C4-2B (cell line): ENCODE results near the gene TSPAN1.

Experiments
- H3K27ac ChIP-seq: fragments of 450-650 bp; 2 replicates; pipeline ENCODE4 v1.5.1; 2017
- ZFX ChIP-seq: fragments of 450-650 bp; IDR thresholded peaks from 2 replicates; pipeline ENCODE4 v1.6.1; 2017
- TF ChIP-seq, protein P1 (sequence below): fragments of 450-650 bp; conservative IDR thresholded peaks from 2 replicates; pipeline ENCODE4 v1.5.1; 2017; ENCODE audit warnings: mild to moderate bottlenecking

TSPAN1 gene

DNA sequence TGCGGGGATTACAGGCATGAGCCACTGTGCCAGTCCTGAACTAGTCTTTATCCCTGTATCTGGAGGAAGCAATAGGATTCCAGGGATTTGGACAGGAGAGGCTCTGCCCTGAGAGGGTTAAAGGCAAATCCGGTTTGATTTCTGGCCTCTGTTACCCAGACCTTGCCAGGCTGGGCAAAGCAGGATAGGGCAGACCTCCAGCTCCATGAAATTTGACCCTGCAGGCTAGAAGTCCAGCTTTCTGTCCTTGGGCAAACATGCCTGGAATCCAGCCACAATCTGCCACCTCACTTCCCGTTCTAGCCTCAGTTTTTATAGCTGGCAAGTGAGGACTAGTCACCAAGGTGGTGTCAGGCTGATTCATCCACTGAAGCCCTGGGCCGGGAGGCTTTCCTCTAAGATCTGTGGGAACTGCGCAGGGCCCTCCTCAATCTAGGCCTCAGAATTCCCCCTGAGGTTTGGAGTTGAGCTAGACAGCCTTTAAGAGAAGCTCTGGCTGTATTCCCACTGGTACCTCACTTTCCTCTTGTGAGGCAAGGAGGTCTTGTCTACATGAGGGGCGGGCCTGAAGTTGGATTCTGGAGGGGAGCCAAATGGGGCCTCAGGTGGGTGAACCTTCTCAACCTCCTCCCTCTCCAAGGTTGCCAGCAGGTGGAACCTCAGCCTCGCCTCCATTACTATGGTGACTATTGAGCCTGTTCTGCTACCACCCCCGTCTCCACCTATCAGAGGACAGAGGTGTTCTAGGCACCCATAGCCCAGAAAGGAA lies 8.4 kb downstream of the TSPAN1 start:
- TF ChIP-seq ZFX, result peak; percentile 14; the same call in 1 of the 2 replicates
- TF ChIP-seq, protein P1, sequence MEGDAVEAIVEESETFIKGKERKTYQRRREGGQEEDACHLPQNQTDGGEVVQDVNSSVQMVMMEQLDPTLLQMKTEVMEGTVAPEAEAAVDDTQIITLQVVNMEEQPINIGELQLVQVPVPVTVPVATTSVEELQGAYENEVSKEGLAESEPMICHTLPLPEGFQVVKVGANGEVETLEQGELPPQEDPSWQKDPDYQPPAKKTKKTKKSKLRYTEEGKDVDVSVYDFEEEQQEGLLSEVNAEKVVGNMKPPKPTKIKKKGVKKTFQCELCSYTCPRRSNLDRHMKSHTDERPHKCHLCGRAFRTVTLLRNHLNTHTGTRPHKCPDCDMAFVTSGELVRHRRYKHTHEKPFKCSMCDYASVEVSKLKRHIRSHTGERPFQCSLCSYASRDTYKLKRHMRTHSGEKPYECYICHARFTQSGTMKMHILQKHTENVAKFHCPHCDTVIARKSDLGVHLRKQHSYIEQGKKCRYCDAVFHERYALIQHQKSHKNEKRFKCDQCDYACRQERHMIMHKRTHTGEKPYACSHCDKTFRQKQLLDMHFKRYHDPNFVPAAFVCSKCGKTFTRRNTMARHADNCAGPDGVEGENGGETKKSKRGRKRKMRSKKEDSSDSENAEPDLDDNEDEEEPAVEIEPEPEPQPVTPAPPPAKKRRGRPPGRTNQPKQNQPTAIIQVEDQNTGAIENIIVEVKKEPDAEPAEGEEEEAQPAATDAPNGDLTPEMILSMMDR, result no peak
- peak overlapping the region; percentile 93 for H3K27ac ChIP-seq

DNA sequence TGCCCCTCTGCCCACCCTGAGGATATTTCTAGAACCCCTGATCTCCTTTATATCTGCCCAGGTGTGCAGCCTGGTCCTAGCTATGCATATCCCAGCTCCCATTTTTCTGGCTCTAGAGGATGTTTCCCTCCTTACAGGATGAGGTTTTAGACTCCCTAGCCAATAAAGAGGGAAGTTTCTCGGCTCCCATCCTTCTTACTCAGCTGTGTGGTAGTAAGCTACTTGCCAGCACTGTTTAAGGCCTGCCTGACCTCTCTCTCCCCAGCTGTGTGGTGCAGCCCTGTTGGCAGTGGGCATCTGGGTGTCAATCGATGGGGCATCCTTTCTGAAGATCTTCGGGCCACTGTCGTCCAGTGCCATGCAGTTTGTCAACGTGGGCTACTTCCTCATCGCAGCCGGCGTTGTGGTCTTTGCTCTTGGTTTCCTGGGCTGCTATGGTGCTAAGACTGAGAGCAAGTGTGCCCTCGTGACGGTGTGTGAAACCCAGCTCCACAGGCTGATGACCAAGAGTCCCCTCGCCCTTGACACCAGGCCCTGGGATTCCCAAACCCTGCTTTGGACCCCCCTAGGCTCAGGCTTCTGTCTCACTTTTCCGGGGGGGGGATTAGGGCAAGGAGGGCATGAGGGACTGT lies 9.2 kb downstream of the TSPAN1 start:
- TF ChIP-seq, protein P1, result no peak
- TF ChIP-seq ZFX, result no peak
- H3K27ac ChIP-seq, result peak overlapping the region; percentile 93

DNA sequence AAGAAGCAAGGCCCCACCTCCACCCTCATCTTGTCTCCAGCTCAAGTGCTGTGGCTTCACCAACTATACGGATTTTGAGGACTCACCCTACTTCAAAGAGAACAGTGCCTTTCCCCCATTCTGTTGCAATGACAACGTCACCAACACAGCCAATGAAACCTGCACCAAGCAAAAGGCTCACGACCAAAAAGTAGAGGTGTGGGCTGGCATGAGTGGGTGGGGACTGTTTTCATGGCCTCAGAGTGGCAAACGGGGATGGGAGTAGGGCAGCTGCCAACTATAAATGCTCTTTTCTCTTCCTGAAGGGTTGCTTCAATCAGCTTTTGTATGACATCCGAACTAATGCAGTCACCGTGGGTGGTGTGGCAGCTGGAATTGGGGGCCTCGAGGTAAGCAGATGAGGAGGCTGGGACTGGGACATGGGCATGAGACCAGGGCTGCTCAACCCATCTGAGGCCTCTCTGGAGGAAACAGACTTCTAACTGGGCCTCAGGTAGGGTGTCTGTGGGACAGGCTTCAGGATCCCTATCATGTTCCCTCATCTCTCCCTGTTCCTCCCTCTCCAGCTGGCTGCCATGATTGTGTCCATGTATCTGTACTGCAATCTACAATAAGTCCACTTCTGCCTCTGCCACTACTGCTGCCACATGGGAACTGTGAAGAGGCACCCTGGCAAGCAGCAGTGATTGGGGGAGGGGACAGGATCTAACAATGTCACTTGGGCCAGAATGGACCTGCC lies 10.2 kb downstream of the TSPAN1 start:
- H3K27ac ChIP-seq, result peak overlapping the region; percentile 93
- no peak for TF ChIP-seq ZFX
- TF ChIP-seq, protein P1, result no peak

DNA sequence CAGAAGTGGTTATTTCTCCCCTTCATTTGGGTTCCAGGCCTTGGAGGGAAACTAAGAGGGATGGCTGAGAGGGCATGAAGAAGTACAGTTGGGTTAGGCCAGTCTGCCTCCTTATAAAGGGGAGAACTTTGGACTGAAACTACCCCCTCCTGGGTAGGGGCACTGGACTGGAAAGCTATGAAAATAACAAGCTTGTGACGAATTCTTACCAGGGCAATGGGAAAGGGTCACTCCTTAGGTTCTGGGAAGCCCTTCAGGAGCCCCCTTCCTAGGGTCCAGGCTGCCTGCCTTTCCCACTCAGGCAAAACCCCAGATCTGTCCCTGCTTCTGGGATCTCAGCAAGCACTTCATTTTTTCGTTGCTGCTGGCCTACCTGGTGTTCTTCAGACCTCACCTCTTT lies 11.2 kb downstream of the TSPAN1 start:
- H3K27ac ChIP-seq, result peak overlapping the region; percentile 93
- TF ChIP-seq, protein P1, result no peak
- no peak for TF ChIP-seq ZFX

DNA sequence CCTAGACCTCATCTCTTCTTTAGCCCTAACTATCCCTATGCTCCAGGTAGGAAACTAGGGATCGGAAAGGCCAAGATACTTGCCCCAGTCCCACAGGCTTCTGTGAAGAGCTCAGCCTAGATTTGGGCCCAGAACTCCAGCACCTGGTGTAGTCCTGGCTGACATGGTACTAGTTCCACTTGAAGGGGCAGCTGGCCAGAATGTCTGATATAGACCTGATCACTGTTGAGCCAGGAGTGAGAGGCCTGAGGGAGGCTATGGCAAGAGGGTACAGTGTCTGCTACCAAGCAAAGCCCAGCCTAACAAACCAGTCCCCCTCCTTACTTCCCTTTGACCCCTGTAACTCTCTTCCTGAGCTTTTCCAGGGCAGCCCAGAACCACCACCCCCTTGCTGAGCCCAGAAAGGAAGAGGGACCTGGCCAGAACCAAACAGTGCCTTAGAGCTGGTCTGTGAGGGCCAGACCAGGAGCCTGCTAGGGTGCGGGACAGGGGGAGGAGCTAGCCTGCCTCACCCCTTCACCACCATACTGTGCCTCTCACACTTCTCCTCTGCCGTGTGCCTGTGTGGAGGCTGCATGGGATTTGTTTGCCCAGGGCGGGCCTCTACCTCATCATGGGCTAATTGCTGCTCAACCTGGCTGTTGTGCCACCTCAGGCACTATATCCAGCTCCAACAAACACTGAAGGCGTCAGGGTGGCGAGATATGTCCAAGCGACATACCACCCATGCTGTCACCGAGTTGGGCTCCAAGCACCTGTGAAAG lies 12.4 kb downstream of the TSPAN1 start:
- peak overlapping the region; percentile 55 for H3K27ac ChIP-seq
- TF ChIP-seq, protein P1, result no peak
- no peak for TF ChIP-seq ZFX

DNA sequence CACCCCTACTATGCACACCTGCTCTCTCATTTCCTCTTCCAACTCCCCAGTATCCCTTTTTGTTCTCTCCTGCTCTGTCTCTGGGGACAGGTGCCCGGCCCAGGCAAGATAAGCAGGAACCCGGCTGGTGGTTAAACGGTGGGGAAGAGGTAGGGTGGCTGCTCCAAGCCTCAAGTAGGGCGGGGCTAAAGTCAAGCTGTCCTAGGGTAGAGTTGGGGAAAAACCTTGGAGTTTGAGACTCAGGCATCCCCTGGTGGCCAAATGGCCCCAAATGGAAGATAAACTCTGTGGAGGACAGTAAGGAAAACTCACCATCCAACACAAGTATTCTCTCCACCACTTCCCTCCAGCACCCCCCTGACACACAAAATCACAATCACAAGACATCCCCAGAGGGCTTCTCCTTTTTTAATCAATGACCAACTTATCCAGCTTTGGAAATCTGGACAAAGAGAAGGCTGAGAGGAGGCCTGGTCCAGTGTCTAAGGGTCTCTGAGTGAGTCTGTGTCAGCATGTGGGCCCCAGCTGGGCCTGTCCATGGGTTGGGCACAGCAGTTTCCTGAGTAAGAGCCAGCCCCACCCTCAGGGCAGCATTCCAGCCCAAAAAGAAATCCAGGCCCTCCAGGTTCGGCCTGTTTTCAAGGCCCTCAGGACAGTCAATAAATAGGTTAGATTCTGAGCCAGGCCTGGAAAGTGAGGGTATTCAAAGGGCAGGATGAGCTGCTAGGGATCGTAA lies 13.6 kb downstream of the TSPAN1 start:
- no peak for TF ChIP-seq ZFX
- TF ChIP-seq, protein P1, result no peak
- peak overlapping the region; percentile 55 for H3K27ac ChIP-seq
